Right atrium auricular region (tissue), 2 donors: ENCODE data around the gene RBBP6. TPM values are rescaled to one million over a fixed set of nuclear protein-coding genes. Genes with fewer than 3 reads are reported as not detected.
A peak's percentile ranks its signal among the peaks of the same experiment; 100 is the strongest.
"Not testable (repeated sequence)": the region's sequence is repeated elsewhere in the genome, so short reads cannot be mapped to it uniquely, and the experiment has no call there.

Source experiments
- DNase-seq: peaks from one replicate; pipeline ENCODE4 v3.0.0-alpha.2; 2019; ENCODE audit warnings: low spot score
- H3K27ac ChIP-seq, 2 donors: fragments of 200-600 bp; sonication (generic); 1 replicate in 1 of 2; 2 replicates in 1 of 2; pipeline ENCODE4 v1.5.1; 2016 to 2019
- H3K27me3 ChIP-seq, 2 donors: fragments of 200-600 bp; sonication (generic); one replicate each; pipeline versions ENCODE4 v1.5.1 to v1.6.0; 2017 to 2019
- H3K36me3 ChIP-seq: fragments of 200-600 bp; sonication (generic); one replicate; pipeline ENCODE4 v1.5.1; 2016
- H3K4me1 ChIP-seq, 2 donors: fragments of 200-600 bp; sonication (generic); one replicate each; pipeline versions ENCODE4 v1.5.1 to v1.6.0; 2017 to 2019
- H3K4me3 ChIP-seq, 2 donors: fragments of 200-600 bp; sonication (generic); 1 replicate in 1 of 2; 2 replicates in 1 of 2; pipeline ENCODE4 v1.5.1; 2017 to 2019; ENCODE audit warnings: mild to moderate bottlenecking in 1 of 2, moderate library complexity in 1 of 2
- H3K9me3 ChIP-seq, 2 donors: fragments of 200-600 bp; sonication (generic); one replicate each; pipeline ENCODE4 v1.5.1; 2019
- total RNA-seq, 2 donors: library from RNA; depleted of rRNA; stranded (reverse); fragments of >200 nt; gene quantifications; one replicate each; pipeline ENCODE4 v1.1.0, GENCODE V29; 2016
- TF ChIP-seq, protein P1 (sequence below), 2 donors: fragments of 200-600 bp; sonication (generic); IDR thresholded peaks; one replicate each; pipeline ENCODE4 v1.5.1; 2019; ENCODE audit warnings: antibody characterized with exemption in 2 of 2

Gene RBBP6
- total RNA-seq, 2 donors from 2014 or later = 18.7 to 25.8 TPM

DNA sequence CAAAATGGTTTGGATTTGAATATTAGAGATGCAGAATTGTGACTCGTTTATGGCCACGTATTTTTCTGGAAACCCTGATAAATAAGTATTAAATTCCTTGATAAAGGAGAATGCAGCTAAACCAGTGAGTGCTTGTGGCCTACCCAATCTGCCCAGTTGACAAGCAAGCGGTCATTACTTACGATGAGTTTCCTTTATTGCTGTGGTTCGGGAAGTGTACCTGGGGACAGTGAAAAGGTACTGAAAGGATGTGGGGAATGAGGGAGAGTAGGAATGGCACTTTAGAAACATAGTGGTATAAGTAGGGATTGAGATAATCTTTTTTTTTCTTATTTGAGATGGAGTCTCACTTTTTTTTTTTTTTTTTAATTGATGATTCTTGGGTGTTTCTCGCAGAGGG lies 33.8 kb downstream of the RBBP6 start:
- Histone ChIP-seq H3K4me3 (no peak overlapping the region), H3K9me3 (no peaks in the 10 kb centered on the region), H3K27ac (no peak overlapping the region), H3K4me1 (no peaks in the 10 kb centered on the region), H3K36me3 (peaks cover 45% of the 10 kb centered on the region), H3K27me3 (no peaks in the 10 kb centered on the region)
- TF ChIP-seq, protein P1, sequence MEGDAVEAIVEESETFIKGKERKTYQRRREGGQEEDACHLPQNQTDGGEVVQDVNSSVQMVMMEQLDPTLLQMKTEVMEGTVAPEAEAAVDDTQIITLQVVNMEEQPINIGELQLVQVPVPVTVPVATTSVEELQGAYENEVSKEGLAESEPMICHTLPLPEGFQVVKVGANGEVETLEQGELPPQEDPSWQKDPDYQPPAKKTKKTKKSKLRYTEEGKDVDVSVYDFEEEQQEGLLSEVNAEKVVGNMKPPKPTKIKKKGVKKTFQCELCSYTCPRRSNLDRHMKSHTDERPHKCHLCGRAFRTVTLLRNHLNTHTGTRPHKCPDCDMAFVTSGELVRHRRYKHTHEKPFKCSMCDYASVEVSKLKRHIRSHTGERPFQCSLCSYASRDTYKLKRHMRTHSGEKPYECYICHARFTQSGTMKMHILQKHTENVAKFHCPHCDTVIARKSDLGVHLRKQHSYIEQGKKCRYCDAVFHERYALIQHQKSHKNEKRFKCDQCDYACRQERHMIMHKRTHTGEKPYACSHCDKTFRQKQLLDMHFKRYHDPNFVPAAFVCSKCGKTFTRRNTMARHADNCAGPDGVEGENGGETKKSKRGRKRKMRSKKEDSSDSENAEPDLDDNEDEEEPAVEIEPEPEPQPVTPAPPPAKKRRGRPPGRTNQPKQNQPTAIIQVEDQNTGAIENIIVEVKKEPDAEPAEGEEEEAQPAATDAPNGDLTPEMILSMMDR (IDR thresholded peaks at IDR 0.05) = no peak
- no peak for DNase-seq

DNA sequence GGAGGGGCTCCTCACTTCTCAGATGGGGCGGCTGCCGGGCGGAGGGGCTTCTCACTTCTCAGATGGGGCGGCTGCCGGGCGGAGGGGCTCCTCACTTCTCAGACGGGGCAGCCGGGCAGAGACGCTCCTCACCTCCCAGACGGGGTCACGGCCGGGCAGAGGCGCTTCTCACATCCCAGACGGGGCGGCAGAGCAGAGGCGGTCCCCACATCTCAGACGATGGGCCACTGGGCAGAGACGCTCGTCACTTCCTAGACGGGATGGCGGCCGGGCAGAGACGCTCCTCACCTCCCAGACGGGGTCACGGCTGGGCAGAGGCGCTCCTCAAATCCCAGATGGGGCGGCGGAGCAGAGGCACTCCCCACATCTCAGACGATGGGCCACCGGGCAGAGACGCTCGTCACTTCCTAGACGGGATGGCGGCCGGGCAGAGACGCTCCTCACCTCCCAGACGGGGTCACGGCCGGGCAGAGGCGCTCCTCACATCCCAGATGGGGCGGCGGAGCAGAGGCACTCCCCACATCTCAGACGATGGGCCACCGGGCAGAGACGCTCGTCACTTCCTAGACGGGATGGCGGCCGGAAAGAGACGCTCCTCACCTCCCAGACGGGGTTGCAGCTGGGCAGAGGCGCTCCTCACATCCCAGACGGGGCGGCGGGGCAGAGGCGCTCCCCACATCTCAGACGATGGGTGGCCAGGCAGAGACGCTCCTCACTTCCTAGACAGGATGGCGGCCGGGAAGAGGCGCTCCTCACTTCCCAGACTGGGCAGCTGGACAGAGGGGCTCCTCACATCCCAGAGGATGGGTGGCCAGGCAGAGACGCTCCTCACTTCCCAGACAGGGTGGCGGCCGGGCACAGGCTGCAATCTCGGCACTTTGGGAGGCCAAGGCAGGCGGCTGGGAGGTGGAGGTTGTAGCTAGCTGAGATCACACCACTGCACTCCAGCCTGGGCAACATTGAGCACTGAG lies 35.4 kb downstream of the RBBP6 start:
- not testable (repeated sequence) for H3K27ac ChIP-seq, H3K4me3 ChIP-seq, DNase-seq, H3K9me3 ChIP-seq, H3K27me3 ChIP-seq, H3K4me1 ChIP-seq
- H3K36me3 ChIP-seq = peaks cover 28% of the 10 kb centered on the region

DNA sequence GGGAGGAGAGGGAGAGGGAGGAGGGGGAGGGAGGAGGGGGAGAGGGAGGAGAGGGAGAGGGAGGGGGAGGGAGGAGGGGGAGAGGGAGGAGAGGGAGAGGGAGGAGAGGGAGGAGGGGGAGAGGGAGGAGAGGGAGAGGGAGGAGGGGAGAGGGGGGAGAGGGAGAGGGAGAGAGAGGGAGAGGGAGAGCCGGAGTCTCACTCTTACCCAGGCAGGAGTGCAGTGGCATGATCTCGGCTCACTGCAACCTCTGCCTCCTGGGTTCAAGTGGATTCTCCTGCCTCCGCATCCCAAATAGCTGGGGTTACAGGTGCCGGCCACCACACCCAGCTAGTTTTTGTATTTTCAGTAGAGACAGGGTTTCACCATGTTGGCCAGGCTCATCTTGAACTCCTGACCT lies 36.4 kb downstream of the RBBP6 start:
- not testable (repeated sequence) for DNase-seq, H3K4me1 ChIP-seq, H3K27me3 ChIP-seq, H3K4me3 ChIP-seq, H3K27ac ChIP-seq, H3K9me3 ChIP-seq
- H3K36me3 ChIP-seq = peaks cover 19% of the 10 kb centered on the region

DNA sequence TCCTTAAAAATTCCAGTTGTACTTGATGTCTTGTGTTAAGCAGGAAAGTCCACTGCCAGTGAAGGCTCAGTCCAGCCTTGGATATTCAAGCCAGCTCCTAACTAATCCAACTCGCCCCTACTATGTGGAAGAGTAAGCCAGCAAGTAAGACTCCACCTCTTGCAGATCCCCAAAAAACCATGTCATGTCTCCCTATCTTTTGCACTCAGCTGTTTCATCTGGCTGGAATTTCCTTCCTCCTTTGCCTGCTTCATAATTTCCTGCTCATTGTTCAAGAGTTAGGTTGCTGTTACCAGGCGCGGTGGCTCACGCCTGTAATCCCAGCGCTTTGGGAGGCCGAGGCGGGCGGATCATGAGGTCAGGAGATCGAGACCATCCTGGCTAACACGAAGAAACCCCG lies 37.8 kb downstream of the RBBP6 start:
- H3K36me3 ChIP-seq = peaks cover 6% of the 10 kb centered on the region
- DNase-seq = no peak
- no peaks in the 10 kb centered on the region for H3K9me3 ChIP-seq
- H3K4me3 ChIP-seq = no peak overlapping the region
- TF ChIP-seq, protein P1 (IDR thresholded peaks at IDR 0.05) = no peak
- H3K27ac ChIP-seq = no peak overlapping the region
- H3K4me1 ChIP-seq = no peaks in the 10 kb centered on the region
- no peaks in the 10 kb centered on the region for H3K27me3 ChIP-seq

DNA sequence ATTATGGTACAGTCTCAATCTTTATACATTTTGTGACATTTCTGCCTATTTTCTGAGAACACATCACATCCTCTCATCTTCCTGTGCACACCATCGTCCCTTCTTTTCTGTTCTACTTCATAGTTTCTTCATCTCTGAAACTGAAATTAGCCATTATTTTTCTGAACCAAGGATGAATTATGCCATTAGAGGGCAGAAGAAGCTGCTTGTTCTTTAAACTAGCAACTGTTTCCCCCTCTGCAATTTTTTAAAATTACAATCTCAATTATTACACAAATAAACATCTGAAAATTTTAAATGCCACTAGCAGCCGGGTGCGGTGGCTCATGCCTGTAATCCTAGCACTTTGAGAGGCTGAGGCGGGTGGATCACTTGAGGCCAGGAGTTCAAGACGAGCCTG lies 41.3 kb downstream of the RBBP6 start:
- no peak for DNase-seq
- Histone ChIP-seq H3K9me3 (no peaks in the 10 kb centered on the region), H3K4me3 (no peak overlapping the region), H3K27ac (no peak overlapping the region), H3K4me1 (no peaks in the 10 kb centered on the region), H3K36me3 (no peaks in the 10 kb centered on the region), H3K27me3 (no peaks in the 10 kb centered on the region)
- TF ChIP-seq, protein P1 (IDR thresholded peaks at IDR 0.05) = peak; percentile 23 to 57

DNA sequence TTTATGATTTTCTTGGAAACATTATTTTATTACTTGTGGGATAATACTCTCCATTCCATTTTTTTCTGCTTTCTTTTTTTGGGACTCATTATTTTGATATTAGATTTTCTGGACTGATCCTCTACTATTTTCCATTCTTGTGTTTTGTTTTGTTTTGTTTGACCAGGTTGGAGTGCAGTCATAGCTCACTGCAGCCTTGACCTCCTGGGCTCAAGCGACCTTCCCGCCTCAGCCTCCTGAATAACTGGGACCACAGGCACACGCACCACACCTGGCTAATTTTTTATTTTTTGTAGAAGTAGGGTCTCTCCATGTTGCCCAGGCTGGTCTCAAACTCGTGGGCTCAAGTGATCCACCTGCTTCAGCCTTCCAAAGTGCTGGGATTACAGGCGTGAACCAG lies 44.1 kb downstream of the RBBP6 start:
- H3K27me3 ChIP-seq = no peaks in the 10 kb centered on the region
- no peaks in the 10 kb centered on the region for H3K36me3 ChIP-seq
- no peak overlapping the region for H3K27ac ChIP-seq
- H3K9me3 ChIP-seq = no peaks in the 10 kb centered on the region
- no peak overlapping the region for H3K4me3 ChIP-seq
- DNase-seq = no peak
- TF ChIP-seq, protein P1 (IDR thresholded peaks at IDR 0.05) = no peak
- no peaks in the 10 kb centered on the region for H3K4me1 ChIP-seq

DNA sequence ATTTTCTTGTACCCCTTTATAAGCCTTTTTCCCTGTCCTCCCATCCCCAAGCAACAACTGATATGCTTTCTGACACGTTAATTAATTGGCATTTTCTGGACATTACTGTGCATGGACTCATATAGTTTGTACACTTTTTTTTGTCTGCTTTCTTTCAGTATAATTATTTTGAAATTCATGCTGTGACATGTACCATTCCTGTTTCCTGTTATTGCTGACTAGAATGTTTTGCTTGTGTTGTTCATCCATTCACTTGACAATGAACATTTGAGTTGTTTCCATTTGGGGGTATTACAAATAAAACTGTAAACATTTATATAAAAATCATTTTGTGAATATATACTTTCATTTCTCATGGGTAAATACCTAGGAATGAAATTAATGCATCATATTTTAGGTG lies 50.6 kb downstream of the RBBP6 start:
- TF ChIP-seq, protein P1 (IDR thresholded peaks at IDR 0.05) = no peak
- H3K4me3 ChIP-seq = no peak overlapping the region
- H3K4me1 ChIP-seq = no peaks in the 10 kb centered on the region
- no peak overlapping the region for H3K27ac ChIP-seq
- no peaks in the 10 kb centered on the region for H3K36me3 ChIP-seq
- no peak for DNase-seq
- H3K9me3 ChIP-seq = no peaks in the 10 kb centered on the region
- H3K27me3 ChIP-seq = no peaks in the 10 kb centered on the region
